Astrocyte (in vitro differentiated cells and primary cell): ENCODE data around the gene BMP6.

Experiments
- CTCF ChIP-seq: IDR thresholded peaks from 2 replicates; pipeline ENCODE4 v1.5.1; 2011; ENCODE audit warnings: low read depth, mild to moderate bottlenecking, inconsistent platforms, low read length, moderate library complexity; ENCODE audit not compliant: insufficient read depth
- EZH2 ChIP-seq: IDR thresholded peaks from 2 replicates; pipeline ENCODE4 v1.6.1; 2012; ENCODE audit warnings: mild to moderate bottlenecking, low read length, inconsistent platforms; ENCODE audit not compliant: insufficient read depth

- TF ChIP-seq CTCF (no peak), EZH2 (no peak)
Measured at GRCh38 chr6:7848229-7848628, 122.3 kb downstream of the BMP6 start.
